Activated T-cell treated with anti-CD3 and anti-CD28 coated beads for 24 hours (primary cell): ENCODE results near the gene ADAM15.

ENCODE experiments used
- DNase-seq: peaks from one replicate; pipeline ENCODE4 v3.0.0-alpha.2; 2020; ENCODE audit warnings: low read depth

The ADAM15 gene

GRCh38 chr1:155086128-155086741 is 35.1 kb downstream of the ADAM15 start:
- DNase-seq: peak; percentile 71

GRCh38 chr1:155086856-155087535 is 35.9 kb downstream of the ADAM15 start:
- no peak for DNase-seq

- peak; percentile 77 for DNase-seq
These were observed 40.2 kb downstream of the ADAM15 start for GRCh38 chr1:155091071-155092051.

- no peak for DNase-seq
These were observed 41.0 kb downstream of the ADAM15 start for GRCh38 chr1:155092131-155092530.

GRCh38 chr1:155092641-155093040 is 41.5 kb downstream of the ADAM15 start:
- no peak for DNase-seq

GRCh38 chr1:155093911-155094621 is 43.0 kb downstream of the ADAM15 start:
- no peak for DNase-seq

- no peak for DNase-seq
These were observed 43.5 kb downstream of the ADAM15 start for GRCh38 chr1:155094622-155094948.

- DNase-seq: no peak
These were observed 48.2 kb downstream of the ADAM15 start for GRCh38 chr1:155099331-155099730.

GRCh38 chr1:155103325-155103724 is 52.2 kb downstream of the ADAM15 start:
- no peak for DNase-seq

GRCh38 chr1:155104605-155105534 is 53.8 kb downstream of the ADAM15 start:
- DNase-seq: no peak

- no peak for DNase-seq
These were observed 54.5 kb downstream of the ADAM15 start for GRCh38 chr1:155105604-155106011.

GRCh38 chr1:155106862-155107261 is 55.7 kb downstream of the ADAM15 start:
- no peak for DNase-seq

- DNase-seq: no peak
These were observed 56.5 kb downstream of the ADAM15 start for GRCh38 chr1:155107309-155108264.

- no peak for DNase-seq
These were observed 57.2 kb downstream of the ADAM15 start for GRCh38 chr1:155108296-155108695.

GRCh38 chr1:155110381-155110780 is 59.3 kb downstream of the ADAM15 start:
- no peak for DNase-seq

- DNase-seq: no peak
These were observed 59.7 kb downstream of the ADAM15 start for GRCh38 chr1:155110826-155111225.
